GM12873 (cell line): Measurements from ENCODE around the gene TPBGL.

Experiments used
- CTCF ChIP-seq: IDR thresholded peaks from 2 replicates; pipeline ENCODE4 v1.5.1; 2012; ENCODE audit warnings: low read depth, mild to moderate bottlenecking, moderate library complexity, low read length, control low read depth; ENCODE audit not compliant: insufficient read depth; ENCODE audit errors: missing control alignments

The TPBGL gene

GRCh38 chr11:75254326-75254725 lies 13.8 kb downstream of the TPBGL start:
- TF ChIP-seq CTCF: no peak

GRCh38 chr11:75260396-75261170 lies 20.0 kb downstream of the TPBGL start:
- TF ChIP-seq CTCF: no peak

GRCh38 chr11:75261902-75262361 lies 21.4 kb downstream of the TPBGL start:
- no peak for TF ChIP-seq CTCF

GRCh38 chr11:75262436-75262835 lies 21.9 kb downstream of the TPBGL start:
- no peak for TF ChIP-seq CTCF

GRCh38 chr11:75262961-75263852 lies 22.6 kb downstream of the TPBGL start:
- no peak for TF ChIP-seq CTCF

GRCh38 chr11:75263944-75264349 lies 23.4 kb downstream of the TPBGL start:
- no peak for TF ChIP-seq CTCF

GRCh38 chr11:75264356-75264755 lies 23.8 kb downstream of the TPBGL start:
- no peak for TF ChIP-seq CTCF
